Sigmoid colon (tissue), 7 donors: ENCODE data around the gene HSPA4. TPM values are rescaled to one million over a fixed set of nuclear protein-coding genes. Genes with fewer than 3 reads are reported as not detected.

ENCODE experiments used
- DNase-seq: peaks from one replicate; pipeline ENCODE4 v3.0.0-alpha.2; 2019
- H3K27ac ChIP-seq, 4 donors: fragments of 200-600 bp; sonication (generic); one replicate each; pipeline ENCODE4 v1.5.1; 2016 to 2019; ENCODE audit warnings: mild to moderate bottlenecking in 1 of 4
- H3K27me3 ChIP-seq, 3 donors: fragments of 200-600 bp; sonication (generic); one replicate each; pipeline ENCODE4 v1.5.1; 2019; ENCODE audit warnings: mild to moderate bottlenecking in 1 of 3
- H3K36me3 ChIP-seq, 4 donors: fragments of 200-600 bp; sonication (generic); one replicate each; pipeline ENCODE4 v1.5.1; 2016 to 2019
- H3K4me1 ChIP-seq, 4 donors: fragments of 200-600 bp; sonication (generic); one replicate each; pipeline ENCODE4 v1.5.1; 2017 to 2019
- H3K4me3 ChIP-seq, 4 donors: fragments of 200-600 bp; sonication (generic); one replicate each; pipeline ENCODE4 v1.5.1; 2017 to 2019; ENCODE audit warnings: mild to moderate bottlenecking in 2 of 4, moderate library complexity in 1 of 4
- H3K9me3 ChIP-seq, 4 donors: fragments of 200-600 bp in 3 of 4; sonication (generic) in 3 of 4; one replicate each; pipeline versions ENCODE4 v1.5.1 to v1.6.1; 2013 to 2019
- EP300 ChIP-seq, 4 donors: sonication (generic); formaldehyde crosslinking; IDR thresholded peaks; one replicate each; pipeline ENCODE4 v1.6.1; 2017; ENCODE audit warnings: antibody characterized with exemption in 4 of 4
- POLR2A ChIP-seq, 2 donors: fragments of 450-650 bp; IDR thresholded peaks; one replicate each; pipeline ENCODE4 v1.6.1; 2016; ENCODE audit warnings: antibody characterized with exemption in 2 of 2, mild to moderate bottlenecking in 2 of 2, moderate library complexity in 2 of 2
- POLR2AphosphoS5 ChIP-seq, 4 donors: sonication (generic); formaldehyde crosslinking; IDR thresholded peaks; one replicate each; pipeline ENCODE4 v1.6.1; 2017; ENCODE audit warnings: antibody characterized with exemption in 4 of 4
- WGBS, 2 donors: extraction: QIAGEN DNeasy Blood & Tissue Kit; methylation state at CpG; one replicate each; pipeline ENCODE4 v1.1.7; 2013; 5-methylcytosine and 5-hydroxymethylcytosine counted together
- intact Hi-C: fragments of 100-400 bp; cut with DNase I; formaldehyde crosslinking; loops from one replicate; pipeline ENCODE4 v1.15.1; 2023
- polyA plus RNA-seq, 3 donors: library from polyadenylated mRNA; stranded (reverse); fragments of 200-250 nt; gene quantifications; one replicate each; pipeline ENCODE4 v1.2.3, GENCODE V29; 2013
- total RNA-seq, 4 donors: library from RNA; depleted of rRNA; stranded (reverse); fragments of >200 nt; gene quantifications; one replicate each; pipeline ENCODE4 v1.1.0, GENCODE V29; 2016
- TF ChIP-seq, protein P1 (sequence below), 4 experiments: fragments of 450-650 bp in 3 of 4; fragments of 200-600 bp in 1 of 4; IDR thresholded peaks; one replicate each; pipeline ENCODE4 v1.5.1; 2016 to 2019; ENCODE audit warnings: antibody characterized with exemption in 4 of 4, mild to moderate bottlenecking in 3 of 4, moderate library complexity in 2 of 4
- donor health status: healthy with polysubstance abuse.
- donor health status: Bipolar disorder and iron deficiency.
- donor health status: healthy.

HSPA4 gene
- total and polyA plus RNA-seq, 7 donors = 24.0 to 54.0 (median 40.3) TPM

DNA sequence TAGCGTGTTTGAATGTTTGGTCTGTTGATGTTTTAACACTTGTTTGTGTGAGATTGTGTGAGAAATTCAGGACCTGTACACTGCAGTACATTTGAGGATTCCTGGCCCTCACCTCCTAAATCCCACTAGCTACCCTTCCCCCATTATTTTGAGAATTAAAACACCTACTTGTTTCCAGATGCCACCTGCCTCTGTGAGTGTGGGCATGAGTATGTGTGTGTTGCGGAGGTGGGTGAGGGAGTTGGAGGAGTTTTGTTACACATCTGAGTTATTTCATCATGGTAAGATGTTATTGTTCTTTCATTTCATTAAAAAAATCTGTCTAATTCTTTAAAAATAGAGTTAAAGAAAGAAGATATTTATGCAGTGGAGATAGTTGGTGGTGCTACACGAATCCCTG lies 36.3 kb downstream of the HSPA4 start:
- no peaks in the 10 kb centered on the region for H3K9me3 ChIP-seq
- peaks cover 20 to 70% (median 36%) of the 10 kb centered on the region in 4 donors for H3K36me3 ChIP-seq
- intact Hi-C loops = no loop called here
- H3K4me3 ChIP-seq = no peak overlapping the region
- no peak for DNase-seq
- 97% methylated on average over 3 of the region's 3 CpGs for whole genome bisulfite sequencing, 2 donors
- no peaks in the 10 kb centered on the region for H3K4me1 ChIP-seq
- TF ChIP-seq POLR2A (IDR thresholded peaks at IDR 0.05) (no peak), EP300 (IDR thresholded peaks at IDR 0.05) (no peak), POLR2AphosphoS5 (IDR thresholded peaks at IDR 0.05) (no peak)
- TF ChIP-seq, protein P1, sequence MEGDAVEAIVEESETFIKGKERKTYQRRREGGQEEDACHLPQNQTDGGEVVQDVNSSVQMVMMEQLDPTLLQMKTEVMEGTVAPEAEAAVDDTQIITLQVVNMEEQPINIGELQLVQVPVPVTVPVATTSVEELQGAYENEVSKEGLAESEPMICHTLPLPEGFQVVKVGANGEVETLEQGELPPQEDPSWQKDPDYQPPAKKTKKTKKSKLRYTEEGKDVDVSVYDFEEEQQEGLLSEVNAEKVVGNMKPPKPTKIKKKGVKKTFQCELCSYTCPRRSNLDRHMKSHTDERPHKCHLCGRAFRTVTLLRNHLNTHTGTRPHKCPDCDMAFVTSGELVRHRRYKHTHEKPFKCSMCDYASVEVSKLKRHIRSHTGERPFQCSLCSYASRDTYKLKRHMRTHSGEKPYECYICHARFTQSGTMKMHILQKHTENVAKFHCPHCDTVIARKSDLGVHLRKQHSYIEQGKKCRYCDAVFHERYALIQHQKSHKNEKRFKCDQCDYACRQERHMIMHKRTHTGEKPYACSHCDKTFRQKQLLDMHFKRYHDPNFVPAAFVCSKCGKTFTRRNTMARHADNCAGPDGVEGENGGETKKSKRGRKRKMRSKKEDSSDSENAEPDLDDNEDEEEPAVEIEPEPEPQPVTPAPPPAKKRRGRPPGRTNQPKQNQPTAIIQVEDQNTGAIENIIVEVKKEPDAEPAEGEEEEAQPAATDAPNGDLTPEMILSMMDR (IDR thresholded peaks at IDR 0.05) = no peak
- no peak overlapping the region for H3K27ac ChIP-seq
- no peaks in the 10 kb centered on the region for H3K27me3 ChIP-seq

DNA sequence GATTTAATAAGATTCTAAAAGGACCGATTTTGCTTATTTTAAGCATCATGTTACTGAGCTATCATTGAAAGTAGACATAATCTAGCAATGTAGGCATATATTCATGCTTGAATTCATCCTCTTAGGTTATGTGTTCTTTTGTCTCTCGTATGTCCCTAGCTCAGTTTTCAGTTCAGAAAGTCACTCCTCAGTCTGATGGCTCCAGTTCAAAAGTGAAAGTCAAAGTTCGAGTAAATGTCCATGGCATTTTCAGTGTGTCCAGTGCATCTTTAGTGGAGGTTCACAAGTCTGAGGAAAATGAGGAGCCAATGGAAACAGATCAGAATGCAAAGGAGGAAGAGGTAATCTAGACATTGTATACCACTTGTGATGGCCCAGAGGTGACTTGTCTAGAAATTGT lies 39.2 kb downstream of the HSPA4 start:
- TF ChIP-seq POLR2AphosphoS5 (IDR thresholded peaks at IDR 0.05) = no peak
- TF ChIP-seq, protein P1 (IDR thresholded peaks at IDR 0.05) = no peak
- no peak for TF ChIP-seq POLR2A (IDR thresholded peaks at IDR 0.05)
- TF ChIP-seq EP300 (IDR thresholded peaks at IDR 0.05) = no peak
- H3K4me1 ChIP-seq = no peaks in the 10 kb centered on the region
- no peaks in the 10 kb centered on the region for H3K27me3 ChIP-seq
- intact Hi-C loops = no loop called here
- peaks cover 27 to 89% (median 41%) of the 10 kb centered on the region in 4 donors for H3K36me3 ChIP-seq
- 93 to 95% methylated on average over 3 of the region's 3 CpGs for WGBS, 2 donors
- H3K27ac ChIP-seq = no peak overlapping the region
- H3K4me3 ChIP-seq = no peak overlapping the region
- no peaks in the 10 kb centered on the region for H3K9me3 ChIP-seq
- DNase-seq = no peak

DNA sequence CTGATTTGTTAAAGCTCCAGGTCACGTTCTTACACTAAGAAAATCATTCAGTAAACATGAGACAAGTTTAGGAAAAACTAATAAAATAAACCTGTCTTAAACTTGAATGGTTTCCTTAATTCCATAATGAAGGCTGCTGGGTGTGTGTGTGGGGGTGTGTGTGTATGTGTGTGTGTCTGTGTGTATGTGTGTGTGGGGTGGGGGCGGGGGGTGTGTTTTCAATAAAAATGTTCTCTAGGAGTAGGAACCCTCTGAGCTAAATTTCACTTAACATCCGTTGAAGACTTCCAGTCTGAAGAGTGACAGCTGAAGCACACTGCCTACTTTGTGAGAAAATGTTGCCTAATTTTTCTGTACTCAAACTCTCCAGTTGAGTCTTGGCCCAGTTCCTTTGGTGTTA lies 54.5 kb downstream of the HSPA4 start:
- Histone ChIP-seq H3K27me3 (peaks cover 0 to 4% (median 0%) of the 10 kb centered on the region in 3 donors), H3K4me1 (peaks cover 0 to 6% (median 2%) of the 10 kb centered on the region in 4 donors), H3K36me3 (peaks cover 0 to 44% (median 24%) of the 10 kb centered on the region in 4 donors), H3K27ac (no peak overlapping the region), H3K4me3 (no peak overlapping the region), H3K9me3 (no peaks in the 10 kb centered on the region)
- DNase-seq = no peak
- intact Hi-C loops = no loop called here
- TF ChIP-seq EP300 (IDR thresholded peaks at IDR 0.05) = no peak
- TF ChIP-seq POLR2A (IDR thresholded peaks at IDR 0.05) = no peak
- TF ChIP-seq, protein P1 (IDR thresholded peaks at IDR 0.05) = no peak
- TF ChIP-seq POLR2AphosphoS5 (IDR thresholded peaks at IDR 0.05) = no peak
- 73 to 76% methylated on average over 3 of the region's 3 CpGs for WGBS, 2 donors

DNA sequence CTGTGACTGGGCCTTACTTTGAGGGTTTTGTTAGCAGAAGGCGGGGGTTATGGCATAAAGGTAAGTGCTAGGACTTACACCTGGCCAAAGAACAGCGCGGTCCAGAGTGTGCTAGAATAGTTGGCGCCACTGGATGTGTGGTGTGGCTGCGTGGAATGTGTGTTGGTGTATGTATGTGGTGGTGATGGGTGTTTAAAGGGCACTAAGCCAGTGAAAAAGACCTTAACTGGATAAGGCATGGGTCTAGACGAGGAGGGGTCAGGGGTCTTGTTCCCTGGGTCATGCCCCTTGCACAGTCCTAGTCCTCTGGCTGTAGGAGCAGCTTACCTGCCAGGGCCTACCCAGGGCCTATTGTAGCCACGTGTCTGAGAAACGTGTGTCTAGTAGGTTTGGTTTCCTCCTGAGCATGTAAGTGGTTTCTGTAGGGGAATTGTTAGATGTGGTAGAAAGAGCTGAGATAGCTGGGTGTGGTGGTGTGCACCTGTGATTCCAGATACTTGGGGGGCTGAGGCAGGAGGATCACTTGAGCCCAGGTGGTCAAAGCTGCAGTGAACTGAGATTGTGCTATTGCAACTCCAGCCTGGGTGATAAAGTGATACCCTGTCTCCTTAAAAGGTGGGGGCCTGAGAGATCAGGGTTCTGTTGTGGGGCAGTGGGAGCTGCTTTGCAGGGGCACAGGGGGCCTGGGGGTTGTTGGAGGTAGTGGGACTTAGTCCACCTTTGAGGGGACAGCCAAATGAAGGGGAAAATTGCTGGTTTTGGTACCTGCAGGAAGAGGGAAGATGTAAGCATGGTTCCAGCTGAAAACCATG lies 55.2 kb downstream of the HSPA4 start:
- Histone ChIP-seq H3K4me3 (no peak overlapping the region), H3K27ac (no peak overlapping the region), H3K9me3 (no peaks in the 10 kb centered on the region), H3K27me3 (peaks cover 0 to 4% (median 0%) of the 10 kb centered on the region in 3 donors), H3K36me3 (peaks cover 0 to 38% (median 22%) of the 10 kb centered on the region in 4 donors), H3K4me1 (peaks cover 0 to 8% (median 3%) of the 10 kb centered on the region in 4 donors)
- WGBS, 2 donors = 80 to 81% methylated on average over 8 of the region's 8 CpGs
- intact Hi-C loops = no loop called here
- TF ChIP-seq POLR2A (IDR thresholded peaks at IDR 0.05) = no peak
- no peak for TF ChIP-seq EP300 (IDR thresholded peaks at IDR 0.05)
- TF ChIP-seq POLR2AphosphoS5 (IDR thresholded peaks at IDR 0.05) = no peak
- TF ChIP-seq, protein P1 (IDR thresholded peaks at IDR 0.05) = no peak
- DNase-seq = no peak
